Ishikawa (cell line): ENCODE results near the gene SERGEF.

Source experiments
- EGR1 ChIP-seq: IDR thresholded peaks from 2 replicates; pipeline ENCODE4 v1.6.1; 2012
- FOXM1 ChIP-seq: IDR thresholded peaks from 2 replicates; pipeline ENCODE4 v1.6.1; 2012; ENCODE audit warnings: low read depth, borderline replicate concordance
- NFIC ChIP-seq: IDR thresholded peaks from 2 replicates; pipeline ENCODE4 v1.6.1; 2012
- RAD21 ChIP-seq: IDR thresholded peaks from 2 replicates; pipeline ENCODE4 v1.6.1; 2012; ENCODE audit warnings: low read depth
- TCF12 ChIP-seq: IDR thresholded peaks from 2 replicates; pipeline ENCODE4 v1.6.1; 2012; ENCODE audit warnings: low read depth

DNA sequence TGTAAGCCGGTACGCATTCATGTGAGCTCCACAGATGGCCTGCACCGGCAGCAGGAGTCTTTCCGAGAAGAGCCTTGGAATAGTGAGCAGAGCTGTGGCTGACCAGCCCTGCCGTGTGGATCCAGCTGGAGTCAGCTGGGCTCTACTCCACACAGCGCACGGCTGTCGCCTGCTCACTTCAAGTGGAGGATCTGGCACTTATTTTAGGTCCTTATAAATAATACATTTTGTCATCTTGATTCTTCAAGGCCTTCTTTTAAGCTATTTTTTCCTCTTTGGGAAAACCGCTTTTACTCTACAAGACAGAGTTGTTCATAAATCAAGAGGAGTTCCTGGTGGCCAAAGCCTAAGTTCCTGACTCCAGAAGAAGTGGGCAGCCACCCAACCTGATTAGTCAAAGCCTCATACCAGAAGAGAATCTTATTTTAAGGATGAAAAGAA lies 184.5 kb downstream of the SERGEF start:
- TF ChIP-seq TCF12 (no peak), FOXM1 (no peak), NFIC (no peak), EGR1 (no peak), RAD21 (no peak)
